GM23338 (cell line): ENCODE measurements around the gene ADAMTSL5. TPM values are rescaled to one million over a fixed set of nuclear protein-coding genes. Genes with fewer than 3 reads are reported as not detected.
A peak's percentile ranks its signal among the peaks of the same experiment; 100 is the strongest.

Experiments
- ATAC-seq: fragments of 200-7000 bp; cut with Tn5 transposase; 3 replicates; pipeline ENCODE4 v1.9.1; 2020
- DNase-seq: peaks from one replicate; pipeline ENCODE4 v3.0.0-alpha.2; 2015; ENCODE audit warnings: low spot score
- H2AFZ ChIP-seq: fragments of 200-600 bp; sonication (generic); 2 replicates; pipeline ENCODE4 v1.8.0; 2016; ENCODE audit warnings: antibody characterized with exemption, mild to moderate bottlenecking, moderate library complexity
- H3F3A ChIP-seq: fragments of 200-600 bp; sonication (generic); replicated peaks from 2 replicates; pipeline ENCODE4 v1.8.0; 2017; ENCODE audit warnings: antibody characterized with exemption, mixed run types, low read depth
- H3K27ac ChIP-seq: fragments of 200-600 bp; sonication (generic); 2 replicates; pipeline ENCODE4 v1.6.1; 2016; ENCODE audit warnings: low read depth
- H3K27me3 ChIP-seq: fragments of 200-600 bp; sonication (generic); 2 replicates; pipeline ENCODE4 v1.8.0; 2016; ENCODE audit warnings: mild to moderate bottlenecking, mixed run types, moderate library complexity; ENCODE audit not compliant: insufficient read depth
- H3K36me3 ChIP-seq: fragments of 200-600 bp; sonication (generic); 2 replicates; pipeline ENCODE4 v1.8.0; 2016; ENCODE audit warnings: mild to moderate bottlenecking; ENCODE audit not compliant: insufficient read depth
- H3K4me1 ChIP-seq: fragments of 200-600 bp; sonication (generic); 2 replicates; pipeline ENCODE4 v1.8.0; 2016; ENCODE audit warnings: mild to moderate bottlenecking, moderate library complexity; ENCODE audit not compliant: insufficient read depth
- H3K4me2 ChIP-seq: fragments of 200-600 bp; sonication (generic); 2 replicates; pipeline ENCODE4 v1.7.1; 2017; ENCODE audit warnings: mixed run types
- H3K4me3 ChIP-seq: fragments of 200-600 bp; sonication (generic); 2 replicates; pipeline ENCODE4 v1.6.1; 2016; ENCODE audit warnings: mixed run types
- H3K79me2 ChIP-seq: fragments of 200-600 bp; sonication (generic); replicated peaks from 2 replicates; pipeline ENCODE4 v1.8.0; 2017; ENCODE audit warnings: mild to moderate bottlenecking; ENCODE audit not compliant: insufficient read depth
- H3K9me2 ChIP-seq: fragments of 200-600 bp; sonication (generic); 2 replicates; pipeline ENCODE4 v1.8.0; 2017; ENCODE audit not compliant: insufficient read depth
- H4K20me1 ChIP-seq: fragments of 200-600 bp; sonication (generic); replicated peaks from 2 replicates; pipeline ENCODE4 v1.8.0; 2017; ENCODE audit warnings: mild to moderate bottlenecking; ENCODE audit not compliant: insufficient read depth
- H3K27ac Mint-ChIP-seq: 2 replicates; pipeline ENCODE4 v1.8.0; 2020; ENCODE audit warnings: inconsistent platforms, mild to moderate bottlenecking, moderate library complexity, mixed read lengths
- H3K27me3 Mint-ChIP-seq: 3 replicates; pipeline ENCODE4 v1.8.0; 2022; ENCODE audit warnings: low read depth, mild to moderate bottlenecking, moderate library complexity, mixed read lengths, inconsistent platforms; ENCODE audit not compliant: insufficient read depth, poor library complexity
- H3K36me3 Mint-ChIP-seq: 3 replicates; pipeline ENCODE4 v1.8.0; 2021; ENCODE audit warnings: low read depth, mild to moderate bottlenecking, inconsistent platforms, moderate library complexity, mixed read lengths
- H3K4me1 Mint-ChIP-seq: 3 replicates; pipeline ENCODE4 v1.8.0; 2020; ENCODE audit warnings: mild to moderate bottlenecking, inconsistent platforms, mixed read lengths
- H3K4me3 Mint-ChIP-seq: 3 replicates; pipeline ENCODE4 v1.8.0; 2021; ENCODE audit warnings: moderate library complexity, mild to moderate bottlenecking, inconsistent platforms, mixed read lengths
- H3K9me3 Mint-ChIP-seq: 3 replicates; pipeline ENCODE4 v1.8.0; 2020; ENCODE audit warnings: moderate library complexity, mild to moderate bottlenecking, inconsistent platforms, mixed read lengths
- EZH2 ChIP-seq: fragments of 200-600 bp; sonication (generic); IDR thresholded peaks from one replicate; pipeline ENCODE4 v1.8.0; 2017; ENCODE audit warnings: antibody characterized with exemption, mild to moderate bottlenecking, low read depth; ENCODE audit not compliant: unreplicated experiment
- NANOG ChIP-seq: IDR thresholded peaks from 2 replicates; pipeline ENCODE4 v1.6.1; 2016; ENCODE audit warnings: antibody characterized with exemption, borderline replicate concordance
- POLR2AphosphoS5 ChIP-seq: IDR thresholded peaks from 2 replicates; pipeline ENCODE4 v1.6.1; 2016; ENCODE audit warnings: antibody characterized with exemption, low read depth
- ZNF114 ChIP-seq: fragments of 250-450 bp; sonication (Bioruptor Pico); IDR thresholded peaks from 2 replicates; pipeline ENCODE4 v1.5.0; 2020; ENCODE audit warnings: mild to moderate bottlenecking, moderate library complexity
- ZNF331 ChIP-seq: fragments of 250-450 bp; sonication (Bioruptor Pico); IDR thresholded peaks from 2 replicates; pipeline ENCODE4 v1.5.0; 2020; ENCODE audit warnings: low read depth, mild to moderate bottlenecking, moderate library complexity
- polyA plus RNA-seq: library from polyadenylated mRNA; unstranded; fragments of >200 nt; fragmentation: Nextera tagmentation; extraction: Ambion mirVana; gene quantifications from 2 replicates; pipeline ENCODE4 v1.2.1, GENCODE V29; 2016
- total RNA-seq: library from RNA; depleted of rRNA; stranded (reverse); fragments of >200 nt; shearing (Covaris generic); gene quantifications from 2 replicates; pipeline ENCODE4 v1.2.3, GENCODE V29; 2014
- TF ChIP-seq, protein P1 (sequence below), 2 experiments: fragments of 200-600 bp in 1 of 2; sonication (generic) in 1 of 2; conservative IDR thresholded peaks; 2 replicates each; pipeline versions ENCODE4 v1.5.1 to v1.6.1; 2016 to 2017; ENCODE audit warnings: antibody characterized with exemption in 2 of 2, low read depth in 2 of 2, mild to moderate bottlenecking in 2 of 2, moderate library complexity in 1 of 2
- TF ChIP-seq, protein P2 (sequence below): fragments of 250-450 bp; sonication (Bioruptor Pico); IDR thresholded peaks from 2 replicates; pipeline ENCODE4 v1.5.0; 2020; ENCODE audit warnings: mild to moderate bottlenecking, moderate library complexity
- TF ChIP-seq, protein P3 (sequence below): IDR thresholded peaks from 2 replicates; pipeline ENCODE4 v1.6.1; 2016; ENCODE audit warnings: antibody characterized with exemption
- TF ChIP-seq, protein P4 (sequence below): IDR thresholded peaks from one replicate; pipeline ENCODE4 v1.6.1; 2018; ENCODE audit warnings: antibody characterized with exemption; ENCODE audit not compliant: unreplicated experiment

ADAMTSL5 gene
- total and polyA plus RNA-seq, 2 experiments from 2014 or later: 0.10 to 0.97 TPM

DNA sequence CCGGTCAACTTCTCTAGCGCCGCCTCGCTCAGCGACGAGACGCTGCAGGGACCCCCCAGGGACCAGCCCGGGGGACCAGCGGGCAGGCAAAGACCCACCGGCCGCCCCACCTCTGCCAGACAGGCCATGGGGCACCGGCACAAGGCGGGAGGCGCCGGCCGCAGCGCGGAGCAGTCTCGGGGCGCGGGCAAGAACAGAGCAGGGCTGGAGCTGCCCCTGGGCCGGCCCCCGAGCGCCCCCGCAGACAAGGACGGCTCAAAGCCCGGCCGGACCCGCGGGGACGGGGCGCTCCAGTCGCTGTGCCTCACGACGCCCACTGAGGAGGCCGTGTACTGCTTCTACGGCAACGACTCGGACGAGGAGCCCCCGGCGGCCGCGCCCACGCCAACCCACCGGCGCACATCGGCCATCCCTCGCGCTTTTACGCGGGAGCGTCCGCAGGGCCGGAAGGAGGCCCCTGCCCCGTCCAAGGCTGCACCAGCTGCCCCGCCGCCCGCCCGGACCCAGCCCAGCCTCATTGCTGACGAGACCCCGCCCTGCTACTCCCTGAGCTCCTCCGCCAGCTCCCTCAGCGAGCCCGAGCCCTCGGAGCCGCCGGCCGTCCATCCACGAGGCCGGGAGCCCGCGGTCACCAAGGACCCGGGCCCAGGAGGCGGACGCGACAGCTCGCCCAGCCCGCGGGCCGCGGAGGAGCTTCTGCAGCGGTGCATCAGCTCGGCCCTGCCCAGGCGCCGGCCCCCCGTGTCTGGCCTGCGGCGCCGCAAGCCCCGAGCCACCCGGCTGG lies 45.1 kb downstream of the ADAMTSL5 start:
- no peak for DNase-seq
- H3K36me3 ChIP-seq: no peaks in the 10 kb centered on the region
- no peak overlapping the region for H3K27ac Mint-ChIP-seq
- peak; percentile 3 for ATAC-seq
- H3K9me3 Mint-ChIP-seq: no peaks in the 10 kb centered on the region
- peaks cover 71% of the 10 kb centered on the region for H3K27me3 Mint-ChIP-seq
- no peak overlapping the region for H3K4me3 Mint-ChIP-seq
- peak overlapping the region; percentile 75 for H3K4me2 ChIP-seq
- TF ChIP-seq EZH2 (peak; percentile 72), ZNF331 (CRISPR knock-in tag) (no peak), NANOG (no peak), POLR2AphosphoS5 (no peak; the same call in 1 of the 2 replicates), ZNF114 (no peak)
- TF ChIP-seq, protein P1, sequence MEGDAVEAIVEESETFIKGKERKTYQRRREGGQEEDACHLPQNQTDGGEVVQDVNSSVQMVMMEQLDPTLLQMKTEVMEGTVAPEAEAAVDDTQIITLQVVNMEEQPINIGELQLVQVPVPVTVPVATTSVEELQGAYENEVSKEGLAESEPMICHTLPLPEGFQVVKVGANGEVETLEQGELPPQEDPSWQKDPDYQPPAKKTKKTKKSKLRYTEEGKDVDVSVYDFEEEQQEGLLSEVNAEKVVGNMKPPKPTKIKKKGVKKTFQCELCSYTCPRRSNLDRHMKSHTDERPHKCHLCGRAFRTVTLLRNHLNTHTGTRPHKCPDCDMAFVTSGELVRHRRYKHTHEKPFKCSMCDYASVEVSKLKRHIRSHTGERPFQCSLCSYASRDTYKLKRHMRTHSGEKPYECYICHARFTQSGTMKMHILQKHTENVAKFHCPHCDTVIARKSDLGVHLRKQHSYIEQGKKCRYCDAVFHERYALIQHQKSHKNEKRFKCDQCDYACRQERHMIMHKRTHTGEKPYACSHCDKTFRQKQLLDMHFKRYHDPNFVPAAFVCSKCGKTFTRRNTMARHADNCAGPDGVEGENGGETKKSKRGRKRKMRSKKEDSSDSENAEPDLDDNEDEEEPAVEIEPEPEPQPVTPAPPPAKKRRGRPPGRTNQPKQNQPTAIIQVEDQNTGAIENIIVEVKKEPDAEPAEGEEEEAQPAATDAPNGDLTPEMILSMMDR (conservative IDR thresholded peaks at IDR 0.05; ENCODE audit: low read depth in 2 of 2): peak in 1 of 2 experiments; percentile 30; a peak in 2 of 4 replicates
- TF ChIP-seq, protein P2, sequence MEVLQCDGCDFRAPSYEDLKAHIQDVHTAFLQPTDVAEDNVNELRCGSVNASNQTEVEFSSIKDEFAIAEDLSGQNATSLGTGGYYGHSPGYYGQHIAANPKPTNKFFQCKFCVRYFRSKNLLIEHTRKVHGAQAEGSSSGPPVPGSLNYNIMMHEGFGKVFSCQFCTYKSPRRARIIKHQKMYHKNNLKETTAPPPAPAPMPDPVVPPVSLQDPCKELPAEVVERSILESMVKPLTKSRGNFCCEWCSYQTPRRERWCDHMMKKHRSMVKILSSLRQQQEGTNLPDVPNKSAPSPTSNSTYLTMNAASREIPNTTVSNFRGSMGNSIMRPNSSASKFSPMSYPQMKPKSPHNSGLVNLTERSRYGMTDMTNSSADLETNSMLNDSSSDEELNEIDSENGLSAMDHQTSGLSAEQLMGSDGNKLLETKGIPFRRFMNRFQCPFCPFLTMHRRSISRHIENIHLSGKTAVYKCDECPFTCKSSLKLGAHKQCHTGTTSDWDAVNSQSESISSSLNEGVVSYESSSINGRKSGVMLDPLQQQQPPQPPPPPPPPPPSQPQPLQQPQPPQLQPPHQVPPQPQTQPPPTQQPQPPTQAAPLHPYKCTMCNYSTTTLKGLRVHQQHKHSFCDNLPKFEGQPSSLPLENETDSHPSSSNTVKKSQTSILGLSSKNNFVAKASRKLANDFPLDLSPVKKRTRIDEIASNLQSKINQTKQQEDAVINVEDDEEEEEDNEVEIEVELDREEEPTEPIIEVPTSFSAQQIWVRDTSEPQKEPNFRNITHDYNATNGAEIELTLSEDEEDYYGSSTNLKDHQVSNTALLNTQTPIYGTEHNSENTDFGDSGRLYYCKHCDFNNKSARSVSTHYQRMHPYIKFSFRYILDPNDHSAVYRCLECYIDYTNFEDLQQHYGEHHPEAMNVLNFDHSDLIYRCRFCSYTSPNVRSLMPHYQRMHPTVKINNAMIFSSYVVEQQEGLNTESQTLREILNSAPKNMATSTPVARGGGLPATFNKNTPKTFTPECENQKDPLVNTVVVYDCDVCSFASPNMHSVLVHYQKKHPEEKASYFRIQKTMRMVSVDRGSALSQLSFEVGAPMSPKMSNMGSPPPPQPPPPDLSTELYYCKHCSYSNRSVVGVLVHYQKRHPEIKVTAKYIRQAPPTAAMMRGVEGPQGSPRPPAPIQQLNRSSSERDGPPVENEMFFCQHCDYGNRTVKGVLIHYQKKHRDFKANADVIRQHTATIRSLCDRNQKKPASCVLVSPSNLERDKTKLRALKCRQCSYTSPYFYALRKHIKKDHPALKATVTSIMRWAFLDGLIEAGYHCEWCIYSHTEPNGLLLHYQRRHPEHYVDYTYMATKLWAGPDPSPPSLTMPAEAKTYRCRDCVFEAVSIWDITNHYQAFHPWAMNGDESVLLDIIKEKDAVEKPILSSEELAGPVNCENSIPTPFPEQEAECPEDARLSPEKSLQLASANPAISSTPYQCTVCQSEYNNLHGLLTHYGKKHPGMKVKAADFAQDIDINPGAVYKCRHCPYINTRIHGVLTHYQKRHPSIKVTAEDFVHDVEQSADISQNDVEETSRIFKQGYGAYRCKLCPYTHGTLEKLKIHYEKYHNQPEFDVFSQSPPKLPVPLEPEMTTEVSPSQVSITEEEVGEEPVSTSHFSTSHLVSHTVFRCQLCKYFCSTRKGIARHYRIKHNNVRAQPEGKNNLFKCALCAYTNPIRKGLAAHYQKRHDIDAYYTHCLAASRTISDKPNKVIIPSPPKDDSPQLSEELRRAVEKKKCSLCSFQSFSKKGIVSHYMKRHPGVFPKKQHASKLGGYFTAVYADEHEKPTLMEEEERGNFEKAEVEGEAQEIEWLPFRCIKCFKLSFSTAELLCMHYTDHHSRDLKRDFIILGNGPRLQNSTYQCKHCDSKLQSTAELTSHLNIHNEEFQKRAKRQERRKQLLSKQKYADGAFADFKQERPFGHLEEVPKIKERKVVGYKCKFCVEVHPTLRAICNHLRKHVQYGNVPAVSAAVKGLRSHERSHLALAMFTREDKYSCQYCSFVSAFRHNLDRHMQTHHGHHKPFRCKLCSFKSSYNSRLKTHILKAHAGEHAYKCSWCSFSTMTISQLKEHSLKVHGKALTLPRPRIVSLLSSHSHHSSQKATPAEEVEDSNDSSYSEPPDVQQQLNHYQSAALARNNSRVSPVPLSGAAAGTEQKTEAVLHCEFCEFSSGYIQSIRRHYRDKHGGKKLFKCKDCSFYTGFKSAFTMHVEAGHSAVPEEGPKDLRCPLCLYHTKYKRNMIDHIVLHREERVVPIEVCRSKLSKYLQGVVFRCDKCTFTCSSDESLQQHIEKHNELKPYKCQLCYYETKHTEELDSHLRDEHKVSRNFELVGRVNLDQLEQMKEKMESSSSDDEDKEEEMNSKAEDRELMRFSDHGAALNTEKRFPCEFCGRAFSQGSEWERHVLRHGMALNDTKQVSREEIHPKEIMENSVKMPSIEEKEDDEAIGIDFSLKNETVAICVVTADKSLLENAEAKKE (CRISPR knock-in tag): no peak
- TF ChIP-seq, protein P3, sequence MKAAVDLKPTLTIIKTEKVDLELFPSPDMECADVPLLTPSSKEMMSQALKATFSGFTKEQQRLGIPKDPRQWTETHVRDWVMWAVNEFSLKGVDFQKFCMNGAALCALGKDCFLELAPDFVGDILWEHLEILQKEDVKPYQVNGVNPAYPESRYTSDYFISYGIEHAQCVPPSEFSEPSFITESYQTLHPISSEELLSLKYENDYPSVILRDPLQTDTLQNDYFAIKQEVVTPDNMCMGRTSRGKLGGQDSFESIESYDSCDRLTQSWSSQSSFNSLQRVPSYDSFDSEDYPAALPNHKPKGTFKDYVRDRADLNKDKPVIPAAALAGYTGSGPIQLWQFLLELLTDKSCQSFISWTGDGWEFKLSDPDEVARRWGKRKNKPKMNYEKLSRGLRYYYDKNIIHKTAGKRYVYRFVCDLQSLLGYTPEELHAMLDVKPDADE: no peak
- TF ChIP-seq, protein P4, sequence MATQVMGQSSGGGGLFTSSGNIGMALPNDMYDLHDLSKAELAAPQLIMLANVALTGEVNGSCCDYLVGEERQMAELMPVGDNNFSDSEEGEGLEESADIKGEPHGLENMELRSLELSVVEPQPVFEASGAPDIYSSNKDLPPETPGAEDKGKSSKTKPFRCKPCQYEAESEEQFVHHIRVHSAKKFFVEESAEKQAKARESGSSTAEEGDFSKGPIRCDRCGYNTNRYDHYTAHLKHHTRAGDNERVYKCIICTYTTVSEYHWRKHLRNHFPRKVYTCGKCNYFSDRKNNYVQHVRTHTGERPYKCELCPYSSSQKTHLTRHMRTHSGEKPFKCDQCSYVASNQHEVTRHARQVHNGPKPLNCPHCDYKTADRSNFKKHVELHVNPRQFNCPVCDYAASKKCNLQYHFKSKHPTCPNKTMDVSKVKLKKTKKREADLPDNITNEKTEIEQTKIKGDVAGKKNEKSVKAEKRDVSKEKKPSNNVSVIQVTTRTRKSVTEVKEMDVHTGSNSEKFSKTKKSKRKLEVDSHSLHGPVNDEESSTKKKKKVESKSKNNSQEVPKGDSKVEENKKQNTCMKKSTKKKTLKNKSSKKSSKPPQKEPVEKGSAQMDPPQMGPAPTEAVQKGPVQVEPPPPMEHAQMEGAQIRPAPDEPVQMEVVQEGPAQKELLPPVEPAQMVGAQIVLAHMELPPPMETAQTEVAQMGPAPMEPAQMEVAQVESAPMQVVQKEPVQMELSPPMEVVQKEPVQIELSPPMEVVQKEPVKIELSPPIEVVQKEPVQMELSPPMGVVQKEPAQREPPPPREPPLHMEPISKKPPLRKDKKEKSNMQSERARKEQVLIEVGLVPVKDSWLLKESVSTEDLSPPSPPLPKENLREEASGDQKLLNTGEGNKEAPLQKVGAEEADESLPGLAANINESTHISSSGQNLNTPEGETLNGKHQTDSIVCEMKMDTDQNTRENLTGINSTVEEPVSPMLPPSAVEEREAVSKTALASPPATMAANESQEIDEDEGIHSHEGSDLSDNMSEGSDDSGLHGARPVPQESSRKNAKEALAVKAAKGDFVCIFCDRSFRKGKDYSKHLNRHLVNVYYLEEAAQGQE: no peak
- peaks cover 3% of the 10 kb centered on the region; the same call in 1 of the 3 replicates for H3K4me1 Mint-ChIP-seq
- no peak overlapping the region for H3K27ac ChIP-seq
- H3F3A ChIP-seq: peaks cover 17% of the 10 kb centered on the region
- no peaks in the 10 kb centered on the region for H3K9me2 ChIP-seq
- H3K36me3 Mint-ChIP-seq: no peaks in the 10 kb centered on the region
- H2AFZ ChIP-seq: no peak overlapping the region
- peaks cover 11% of the 10 kb centered on the region; the same call in 1 of the 2 replicates for H4K20me1 ChIP-seq
- peaks cover 89% of the 10 kb centered on the region for H3K27me3 ChIP-seq
- peak overlapping the region; percentile 51 for H3K4me3 ChIP-seq
- peaks cover 6% of the 10 kb centered on the region; the same call in 1 of the 2 replicates for H3K4me1 ChIP-seq
- H3K79me2 ChIP-seq: no peaks in the 10 kb centered on the region
